Neural crest cell (in vitro differentiated cells): Measurements from ENCODE around the gene CETN1. TPM values are rescaled to one million over a fixed set of nuclear protein-coding genes. Genes with fewer than 3 reads are reported as not detected.

Experiments used
- DNase-seq: peaks from one replicate; pipeline ENCODE4 v3.0.0; 2021; ENCODE audit warnings: low read depth, mixed read lengths, low spot score
- H3K27ac Mint-ChIP-seq: one replicate; pipeline ENCODE4 v1.8.0; 2021; ENCODE audit warnings: mild to moderate bottlenecking, mixed read lengths; ENCODE audit not compliant: unreplicated experiment
- H3K27me3 Mint-ChIP-seq: 2 replicates; pipeline ENCODE4 v1.8.0; 2021; ENCODE audit warnings: low read depth, mild to moderate bottlenecking, mixed read lengths
- H3K36me3 Mint-ChIP-seq: 2 replicates; pipeline ENCODE4 v1.8.0; 2021; ENCODE audit warnings: low read depth, mild to moderate bottlenecking, mixed read lengths
- H3K4me1 Mint-ChIP-seq: 2 replicates; pipeline ENCODE4 v1.8.0; 2021; ENCODE audit warnings: mixed read lengths
- H3K4me3 Mint-ChIP-seq: one replicate; pipeline ENCODE4 v1.8.0; 2021; ENCODE audit warnings: mild to moderate bottlenecking, mixed read lengths
- H3K9me3 Mint-ChIP-seq: 2 replicates; pipeline ENCODE4 v1.8.0; 2021; ENCODE audit warnings: mixed read lengths
- CTCF ChIP-seq: fragments of 200-600 bp; sonication (generic); conservative IDR thresholded peaks from 2 replicates; pipeline ENCODE4 v1.5.0; 2021; ENCODE audit warnings: antibody characterized with exemption, mild to moderate bottlenecking
- total RNA-seq: library from RNA; stranded (reverse); gene quantifications from 2 replicates; pipeline ENCODE4 v1.2.1, GENCODE V29; 2021

CETN1 gene
- total RNA-seq, 1 donor from 2014 or later = not detected

- no peaks in the 10 kb centered on the region for H3K9me3 Mint-ChIP-seq
- H3K4me3 Mint-ChIP-seq = no peak overlapping the region
- no peak for DNase-seq
- H3K4me1 Mint-ChIP-seq = no peaks in the 10 kb centered on the region
- TF ChIP-seq CTCF = no peak
- no peaks in the 10 kb centered on the region for H3K36me3 Mint-ChIP-seq
- H3K27me3 Mint-ChIP-seq = no peaks in the 10 kb centered on the region
- no peak overlapping the region for H3K27ac Mint-ChIP-seq
Observed at GRCh38 chr18:607930-608329, 27.8 kb downstream of the CETN1 start.

GRCh38 chr18:610214-610928 is 30.2 kb downstream of the CETN1 start:
- Mint-ChIP-seq H3K36me3 (no peaks in the 10 kb centered on the region), H3K9me3 (no peaks in the 10 kb centered on the region), H3K4me1 (no peaks in the 10 kb centered on the region), H3K27ac (no peak overlapping the region), H3K4me3 (no peak overlapping the region), H3K27me3 (no peaks in the 10 kb centered on the region)
- no peak for TF ChIP-seq CTCF
- DNase-seq = no peak

- Mint-ChIP-seq H3K9me3 (no peaks in the 10 kb centered on the region), H3K27me3 (no peaks in the 10 kb centered on the region), H3K27ac (peak overlapping the region; percentile 65), H3K4me1 (no peaks in the 10 kb centered on the region), H3K36me3 (no peaks in the 10 kb centered on the region), H3K4me3 (no peak overlapping the region)
- TF ChIP-seq CTCF = no peak
- DNase-seq = no peak
Observed at GRCh38 chr18:612156-612555, 32.0 kb downstream of the CETN1 start.

GRCh38 chr18:614193-614592 is 34.0 kb downstream of the CETN1 start:
- Mint-ChIP-seq H3K9me3 (no peaks in the 10 kb centered on the region), H3K36me3 (no peaks in the 10 kb centered on the region), H3K27me3 (no peaks in the 10 kb centered on the region), H3K4me3 (no peak overlapping the region), H3K27ac (no peak overlapping the region), H3K4me1 (no peaks in the 10 kb centered on the region)
- TF ChIP-seq CTCF = no peak
- no peak for DNase-seq

GRCh38 chr18:615092-615521 is 34.9 kb downstream of the CETN1 start:
- H3K27ac Mint-ChIP-seq = no peak overlapping the region
- no peak for DNase-seq
- no peaks in the 10 kb centered on the region for H3K4me1 Mint-ChIP-seq
- TF ChIP-seq CTCF = no peak
- no peaks in the 10 kb centered on the region for H3K36me3 Mint-ChIP-seq
- no peak overlapping the region for H3K4me3 Mint-ChIP-seq
- H3K9me3 Mint-ChIP-seq = no peaks in the 10 kb centered on the region
- H3K27me3 Mint-ChIP-seq = no peaks in the 10 kb centered on the region
